GM19351 (cell line): ENCODE data around the gene RHNO1.

Experiments
- ATAC-seq: cut with Tn5 transposase; IDR thresholded peaks from one replicate; pipeline ENCODE4 v1.9.1; 2021; ENCODE audit warnings: mild to moderate bottlenecking, moderate library complexity; ENCODE audit not compliant: unreplicated experiment

Gene RHNO1

DNA sequence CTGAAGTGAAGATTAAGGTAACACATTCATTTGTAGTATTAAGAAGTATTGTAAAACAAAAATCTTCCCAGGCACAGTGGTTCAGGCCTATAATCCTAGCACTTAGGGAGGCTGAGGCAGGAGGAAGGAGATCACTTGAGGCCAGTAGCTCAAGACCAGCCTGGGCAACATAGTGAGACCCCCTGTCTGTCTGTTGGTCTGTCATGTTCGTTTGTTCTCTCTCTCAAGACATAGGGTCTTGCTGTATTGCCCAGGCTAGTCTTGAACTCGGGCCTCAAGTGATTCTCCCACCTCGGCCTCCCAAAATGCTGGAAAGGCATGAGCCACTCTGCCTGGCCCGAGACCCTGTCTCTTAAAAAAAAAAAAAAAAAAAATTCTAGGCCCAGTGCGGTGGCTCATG is 20.4 kb downstream of the RHNO1 start:
- ATAC-seq, result no peak

DNA sequence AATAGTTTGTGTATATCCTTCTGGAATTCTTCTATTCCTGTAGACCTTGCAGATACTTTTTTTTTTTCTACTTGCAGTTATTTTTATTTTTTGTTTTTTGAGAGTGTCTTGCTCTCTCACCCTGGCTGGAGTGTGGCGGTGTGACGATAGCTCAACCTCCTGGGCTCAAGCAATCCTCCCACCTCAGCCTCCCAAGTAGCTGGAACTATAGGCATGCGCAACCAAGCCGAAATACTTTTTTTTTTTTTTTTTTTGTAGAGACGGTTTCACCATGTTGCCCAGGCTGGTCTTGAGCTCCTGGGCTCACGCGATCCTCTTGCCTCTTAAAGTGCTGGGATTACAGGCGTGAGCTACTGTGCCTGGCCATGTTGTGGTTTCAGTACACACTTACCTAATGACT is 23.6 kb downstream of the RHNO1 start:
- no peak for ATAC-seq

DNA sequence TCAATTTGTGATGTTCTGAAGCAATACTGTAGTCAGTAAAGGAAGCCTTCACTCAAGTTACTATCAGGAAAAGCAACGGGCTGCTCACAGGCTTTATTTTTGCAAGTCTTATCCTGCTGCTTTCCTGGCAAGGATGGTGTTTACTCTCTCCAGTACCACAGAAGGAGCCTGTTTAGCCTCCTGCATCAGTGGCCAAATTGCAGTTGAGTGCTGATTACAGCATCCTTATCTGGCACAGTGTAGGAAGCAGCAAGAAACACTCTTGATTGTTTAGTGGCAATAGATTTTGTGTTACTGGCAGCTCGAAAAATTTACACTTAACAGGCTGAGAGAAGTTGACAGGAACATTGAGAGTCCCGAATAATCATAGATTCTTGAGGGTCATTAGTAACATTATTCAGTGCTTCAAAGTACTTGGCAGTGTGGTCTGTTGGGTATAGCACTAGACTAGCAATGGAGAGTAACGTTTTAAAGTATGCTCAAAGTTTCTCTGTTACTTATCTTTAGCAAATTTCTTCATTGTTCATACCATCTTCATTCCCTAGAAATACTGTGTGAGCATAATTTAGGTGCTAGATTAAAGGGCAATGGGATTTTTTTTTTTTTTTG is 25.4 kb downstream of the RHNO1 start:
- no peak for ATAC-seq

DNA sequence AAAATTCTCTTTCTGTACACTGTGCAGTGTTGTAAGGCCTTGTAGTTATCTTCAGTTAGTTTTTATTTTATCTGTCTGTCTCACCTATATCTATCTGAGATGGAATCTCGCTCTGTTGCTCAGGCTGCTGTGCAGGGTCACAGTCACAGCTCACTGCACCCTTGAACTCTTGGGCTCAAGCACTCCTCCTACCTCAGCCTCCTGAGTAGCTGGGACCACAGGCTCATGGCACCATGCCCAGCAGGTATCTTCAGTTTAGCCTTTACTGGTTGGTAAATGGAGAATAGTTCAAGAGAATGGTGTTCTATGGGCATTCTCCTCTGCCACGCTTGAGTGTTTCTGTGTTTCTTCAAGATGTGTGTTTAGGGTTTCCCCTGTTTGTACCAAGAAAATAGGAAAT is 27.2 kb downstream of the RHNO1 start:
- no peak for ATAC-seq

DNA sequence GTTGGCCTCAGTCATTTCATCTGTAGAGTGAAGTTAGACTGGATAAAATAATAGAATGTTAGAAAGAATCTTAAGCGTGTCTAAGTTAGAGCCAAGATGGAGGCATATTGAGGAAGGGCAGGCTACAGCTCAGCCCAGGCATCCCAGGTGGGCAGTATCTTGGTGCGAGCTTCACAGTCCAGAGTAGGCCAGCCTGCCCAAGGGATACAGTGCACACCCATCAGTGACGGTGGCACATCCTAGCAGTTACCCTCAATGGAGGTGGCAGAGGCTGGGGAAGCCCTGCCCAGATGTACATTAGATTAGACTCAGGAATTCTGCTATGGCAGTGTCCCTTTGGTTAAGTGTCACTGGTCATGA is 35.2 kb downstream of the RHNO1 start:
- ATAC-seq, result no peak

GRCh38 chr12:2919249-2919648 is 42.2 kb downstream of the RHNO1 start:
- no peak for ATAC-seq

GRCh38 chr12:2922329-2922728 is 45.3 kb downstream of the RHNO1 start:
- ATAC-seq, result no peak

DNA sequence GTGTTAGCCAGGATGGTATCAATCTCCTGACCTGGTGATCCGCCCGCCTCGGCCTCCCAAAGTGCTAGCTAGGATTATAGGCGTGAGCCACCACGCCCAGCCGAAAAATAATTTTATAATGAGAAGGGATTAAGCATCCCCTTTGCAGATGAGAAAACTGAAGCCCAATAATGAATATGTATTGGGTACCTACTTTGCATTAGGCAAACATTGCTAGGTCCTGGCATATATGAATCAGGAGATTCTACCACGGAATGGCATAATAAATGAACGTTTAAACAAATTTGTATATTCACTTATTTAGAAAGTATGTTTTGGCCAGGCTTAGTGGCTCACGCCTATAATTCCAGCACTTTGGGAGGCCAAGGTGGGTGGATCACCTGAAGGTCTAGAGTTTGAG is 46.0 kb downstream of the RHNO1 start:
- ATAC-seq, result no peak

GRCh38 chr12:2924019-2924418 is 47.0 kb downstream of the RHNO1 start:
- ATAC-seq, result no peak

- ATAC-seq, result no peak
These were observed 48.4 kb downstream of the RHNO1 start for GRCh38 chr12:2925322-2925995.

- ATAC-seq, result no peak
These were observed 53.8 kb downstream of the RHNO1 start for GRCh38 chr12:2930865-2931264.

GRCh38 chr12:2933586-2933985 is 56.6 kb downstream of the RHNO1 start:
- ATAC-seq, result no peak

DNA sequence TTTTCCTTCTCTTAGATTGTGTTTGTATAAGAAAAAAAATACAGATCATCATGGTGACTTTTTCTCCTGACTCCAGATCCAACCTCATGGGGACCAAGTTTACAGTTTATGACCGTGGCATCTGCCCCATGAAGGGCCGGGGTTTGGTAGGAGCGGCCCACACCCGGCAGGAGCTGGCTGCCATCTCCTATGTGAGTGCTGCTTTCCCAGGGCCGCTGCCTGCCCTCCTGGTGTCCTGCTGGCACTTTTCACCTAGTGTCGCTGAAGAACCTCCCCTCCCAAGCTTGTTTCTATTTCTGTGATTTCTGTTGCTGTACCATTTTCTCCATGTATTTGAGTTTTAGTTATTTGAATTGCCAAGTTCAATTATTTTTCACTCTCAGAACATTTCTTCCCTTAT is 57.3 kb downstream of the RHNO1 start:
- ATAC-seq, result no peak

DNA sequence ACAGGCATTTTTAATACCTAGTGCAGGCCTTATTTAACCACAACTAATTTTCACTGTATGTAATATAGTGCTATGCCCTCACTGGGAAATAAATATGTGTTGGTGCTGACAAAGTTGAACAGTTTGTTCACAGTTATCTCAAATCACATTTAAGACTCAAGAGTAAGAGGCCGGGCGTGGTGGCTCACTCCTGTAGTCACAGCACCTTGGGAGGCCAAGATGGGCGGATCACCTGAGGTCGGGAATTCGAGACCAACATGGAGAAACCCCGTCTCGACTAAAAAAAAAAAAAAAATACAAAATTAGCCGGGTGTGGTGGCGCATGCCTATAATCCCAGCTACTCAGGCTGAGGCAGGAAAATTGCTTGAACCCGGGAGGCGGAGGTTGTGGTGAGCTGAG is 59.3 kb downstream of the RHNO1 start:
- no peak for ATAC-seq

GRCh38 chr12:2937500-2937899 is 60.5 kb downstream of the RHNO1 start:
- ATAC-seq, result no peak
